NK-92 treated with Interleukin-12 subunit alpha and Interleukin-12 subunit beta, amount 100 ng/mL, for 24 hours (cell line): ENCODE results near the gene PIK3C3.
"Not testable (repeated sequence)": the region's sequence is repeated elsewhere in the genome, so short reads cannot be mapped to it uniquely, and the experiment has no call there.

Experiments used
- DNase-seq: peaks from one replicate; lab custom pipeline; 2025; lab: John Stamatoyannopoulos, UW

The PIK3C3 gene

GRCh38 chr18:41966943-41967342 lies 11.9 kb downstream of the PIK3C3 start:
- DNase-seq, result no peak

- DNase-seq, result no peak
Measured at GRCh38 chr18:41967680-41968079, 12.6 kb downstream of the PIK3C3 start.

- no peak for DNase-seq
Measured at GRCh38 chr18:41969881-41970280, 14.8 kb downstream of the PIK3C3 start.

- no peak for DNase-seq
Measured at GRCh38 chr18:41972067-41972925, 17.3 kb downstream of the PIK3C3 start.

- no peak for DNase-seq
Measured at GRCh38 chr18:41973983-41974382, 18.9 kb downstream of the PIK3C3 start.

- DNase-seq, result no peak
Measured at GRCh38 chr18:41974796-41975201, 19.8 kb downstream of the PIK3C3 start.

- no peak for DNase-seq
Measured at GRCh38 chr18:41975284-41975683, 20.2 kb downstream of the PIK3C3 start.

- DNase-seq, result no peak
Measured at GRCh38 chr18:41977233-41977632, 22.2 kb downstream of the PIK3C3 start.

- no peak for DNase-seq
Measured at GRCh38 chr18:41982942-41983660, 28.1 kb downstream of the PIK3C3 start.

GRCh38 chr18:41985914-41986313 lies 30.9 kb downstream of the PIK3C3 start:
- DNase-seq, result no peak

GRCh38 chr18:41989508-41989907 lies 34.5 kb downstream of the PIK3C3 start:
- DNase-seq, result no peak

- DNase-seq, result no peak
Measured at GRCh38 chr18:41992066-41992465, 37.0 kb downstream of the PIK3C3 start.

- no peak for DNase-seq
Measured at GRCh38 chr18:41992703-41993102, 37.7 kb downstream of the PIK3C3 start.

GRCh38 chr18:41993151-41993550 lies 38.1 kb downstream of the PIK3C3 start:
- DNase-seq, result no peak

- DNase-seq, result no peak
Measured at GRCh38 chr18:41996020-41996419, 41.0 kb downstream of the PIK3C3 start.

GRCh38 chr18:41999751-42000150 lies 44.7 kb downstream of the PIK3C3 start:
- no peak for DNase-seq

- DNase-seq, result no peak
Measured at GRCh38 chr18:42001801-42002200, 46.8 kb downstream of the PIK3C3 start.

- no peak for DNase-seq
Measured at GRCh38 chr18:42004653-42005052, 49.6 kb downstream of the PIK3C3 start.

- DNase-seq, result no peak
Measured at GRCh38 chr18:42005782-42006181, 50.7 kb downstream of the PIK3C3 start.

GRCh38 chr18:42009457-42009856 lies 54.4 kb downstream of the PIK3C3 start:
- not testable (repeated sequence) for DNase-seq

- DNase-seq, result no peak
Measured at GRCh38 chr18:42011053-42011452, 56.0 kb downstream of the PIK3C3 start.

GRCh38 chr18:42018831-42019230 lies 63.8 kb downstream of the PIK3C3 start:
- DNase-seq, result no peak

- DNase-seq, result no peak
Measured at GRCh38 chr18:42024131-42024530, 69.1 kb downstream of the PIK3C3 start.
